Muscle of back (tissue), 11 donors: Measurements from ENCODE around the gene NIPSNAP3A. TPM values are rescaled to one million over a fixed set of nuclear protein-coding genes. Genes with fewer than 3 reads are reported as not detected.

ENCODE experiments used
- DNase-seq, 3 donors: peaks; one replicate each; pipeline versions ENCODE4 v3.0.0 to v3.0.0-alpha.2; 2013
- polyA plus RNA-seq, 10 donors: library from polyadenylated mRNA; unstranded; fragments of 120-200 nt; gene quantifications; one replicate each; pipeline ENCODE4 v1.2.1, GENCODE V29; 2013; ENCODE audit not compliant: insufficient read length in 10 of 10

Gene NIPSNAP3A
- polyA plus RNA-seq, 10 donors: 47.7 to 64.1 (median 57.9) TPM

- DNase-seq: no peak
These were observed 54.6 kb downstream of the NIPSNAP3A start for GRCh38 chr9:104802110-104802509.

- DNase-seq: no peak
These were observed 55.4 kb downstream of the NIPSNAP3A start for GRCh38 chr9:104802906-104803305.

- DNase-seq: no peak
These were observed 58.0 kb downstream of the NIPSNAP3A start for GRCh38 chr9:104805441-104805840.

- peak; percentile 37 to 80 (median 77) for DNase-seq
These were observed 60.6 kb downstream of the NIPSNAP3A start for GRCh38 chr9:104808035-104808614.

Other genes starting within 250 kb of the NIPSNAP3A start
- gene OR13F1, start 243.4 kb upstream of the NIPSNAP3A start, polyA plus RNA-seq: not detected
- gene OR13C4, start 220.5 kb upstream of the NIPSNAP3A start, polyA plus RNA-seq: not detected
- not detected for gene OR13C3, start 210.8 kb upstream of the NIPSNAP3A start, polyA plus RNA-seq
- gene OR13C8, start 178.5 kb upstream of the NIPSNAP3A start, polyA plus RNA-seq: not detected
- gene OR13C5, start 148.3 kb upstream of the NIPSNAP3A start, polyA plus RNA-seq: not detected
- gene OR13C2, start 142.1 kb upstream of the NIPSNAP3A start, polyA plus RNA-seq: not detected
- not detected for gene OR13C9, start 129.5 kb upstream of the NIPSNAP3A start, polyA plus RNA-seq
- gene OR13D1, start 53.2 kb upstream of the NIPSNAP3A start, polyA plus RNA-seq: not detected
- gene NIPSNAP3B, start 16.4 kb downstream of the NIPSNAP3A start, polyA plus RNA-seq: 10 to 100 TPM; 14.9 to 27.7 (median 22.8) TPM
- 1 to 10 TPM; 4.4 to 7.2 (median 6.0) TPM for gene ABCA1, start 180.5 kb downstream of the NIPSNAP3A start, polyA plus RNA-seq